IMR-90 (cell line): Measurements from ENCODE around the gene ERC2.

ENCODE experiments used
- CHD1 ChIP-seq: IDR thresholded peaks from 2 replicates; pipeline ENCODE4 v1.6.1; 2012; ENCODE audit warnings: low read depth, low read length, improper control_type of control experiment
- POLR2A ChIP-seq: IDR thresholded peaks from 2 replicates; pipeline ENCODE4 v1.6.1; 2012; ENCODE audit warnings: mild to moderate bottlenecking, low read depth, low read length
- RAD21 ChIP-seq: IDR thresholded peaks from 2 replicates; pipeline ENCODE4 v1.6.1; 2012; ENCODE audit warnings: low read length, improper control_type of control experiment
- RFX5 ChIP-seq: IDR thresholded peaks from 2 replicates; pipeline ENCODE4 v1.8.0; 2012; ENCODE audit warnings: low read depth, mild to moderate bottlenecking, low read length, moderate library complexity
- TF ChIP-seq, protein P1 (sequence below): conservative IDR thresholded peaks from 2 replicates; pipeline ENCODE4 v1.5.1; 2012; ENCODE audit warnings: mild to moderate bottlenecking, low read depth, low read length, improper control_type of control experiment
- TF ChIP-seq, protein P2 (sequence below): fragments of 150-350 bp; IDR thresholded peaks from 2 replicates; pipeline ENCODE4 v1.6.1; 2017; ENCODE audit warnings: mild to moderate bottlenecking, antibody characterized with exemption, low read length, low read depth

DNA sequence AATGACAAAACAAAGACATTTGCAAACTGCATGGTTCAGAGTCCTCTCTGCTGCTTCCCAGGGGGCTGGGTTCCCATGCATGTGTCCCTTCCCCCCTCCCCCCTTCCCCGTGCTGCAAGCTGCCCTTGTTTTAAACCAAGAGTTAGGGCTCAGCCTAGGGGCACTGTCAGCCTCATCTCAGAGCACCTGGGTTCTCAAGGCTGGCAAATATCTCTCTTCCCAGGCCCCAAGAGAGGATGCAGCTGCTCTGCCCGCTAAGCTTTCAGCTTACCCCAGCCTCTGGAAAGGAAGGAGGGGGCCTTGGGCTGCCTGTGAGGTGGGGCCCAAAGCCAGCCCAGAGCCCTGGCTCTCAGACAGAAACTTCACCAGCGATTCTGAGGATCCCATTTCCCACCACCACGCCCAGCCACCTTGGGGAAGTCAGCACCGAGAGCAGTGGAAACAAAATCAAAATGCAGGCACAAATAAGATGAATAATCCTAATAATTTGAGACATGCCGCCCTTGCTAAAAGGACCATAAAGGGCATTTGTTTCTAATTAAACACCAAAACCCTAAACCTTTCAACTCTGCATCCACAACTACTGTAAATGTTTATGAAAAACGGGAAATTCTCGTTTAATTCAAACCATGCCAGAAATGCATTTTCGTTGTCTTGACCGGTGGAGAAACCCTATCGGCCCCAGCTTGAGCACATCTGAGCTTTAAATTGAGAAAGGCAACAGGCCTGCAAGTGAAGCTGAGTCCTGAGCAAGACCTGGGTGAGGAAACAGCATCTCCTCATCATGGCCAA, 913.4 kb downstream of the ERC2 start:
- no peak for TF ChIP-seq POLR2A
- TF ChIP-seq RFX5, result no peak
- TF ChIP-seq CHD1, result no peak
- TF ChIP-seq RAD21, result no peak
- TF ChIP-seq, protein P1, sequence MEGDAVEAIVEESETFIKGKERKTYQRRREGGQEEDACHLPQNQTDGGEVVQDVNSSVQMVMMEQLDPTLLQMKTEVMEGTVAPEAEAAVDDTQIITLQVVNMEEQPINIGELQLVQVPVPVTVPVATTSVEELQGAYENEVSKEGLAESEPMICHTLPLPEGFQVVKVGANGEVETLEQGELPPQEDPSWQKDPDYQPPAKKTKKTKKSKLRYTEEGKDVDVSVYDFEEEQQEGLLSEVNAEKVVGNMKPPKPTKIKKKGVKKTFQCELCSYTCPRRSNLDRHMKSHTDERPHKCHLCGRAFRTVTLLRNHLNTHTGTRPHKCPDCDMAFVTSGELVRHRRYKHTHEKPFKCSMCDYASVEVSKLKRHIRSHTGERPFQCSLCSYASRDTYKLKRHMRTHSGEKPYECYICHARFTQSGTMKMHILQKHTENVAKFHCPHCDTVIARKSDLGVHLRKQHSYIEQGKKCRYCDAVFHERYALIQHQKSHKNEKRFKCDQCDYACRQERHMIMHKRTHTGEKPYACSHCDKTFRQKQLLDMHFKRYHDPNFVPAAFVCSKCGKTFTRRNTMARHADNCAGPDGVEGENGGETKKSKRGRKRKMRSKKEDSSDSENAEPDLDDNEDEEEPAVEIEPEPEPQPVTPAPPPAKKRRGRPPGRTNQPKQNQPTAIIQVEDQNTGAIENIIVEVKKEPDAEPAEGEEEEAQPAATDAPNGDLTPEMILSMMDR, result no peak
- TF ChIP-seq, protein P2, sequence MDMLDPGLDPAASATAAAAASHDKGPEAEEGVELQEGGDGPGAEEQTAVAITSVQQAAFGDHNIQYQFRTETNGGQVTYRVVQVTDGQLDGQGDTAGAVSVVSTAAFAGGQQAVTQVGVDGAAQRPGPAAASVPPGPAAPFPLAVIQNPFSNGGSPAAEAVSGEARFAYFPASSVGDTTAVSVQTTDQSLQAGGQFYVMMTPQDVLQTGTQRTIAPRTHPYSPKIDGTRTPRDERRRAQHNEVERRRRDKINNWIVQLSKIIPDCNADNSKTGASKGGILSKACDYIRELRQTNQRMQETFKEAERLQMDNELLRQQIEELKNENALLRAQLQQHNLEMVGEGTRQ, result no peak
